ENCODE measurements around the gene PARD3B. TPM values are rescaled to one million over a fixed set of nuclear protein-coding genes. Genes with fewer than 3 reads are reported as not detected.

Gene PARD3B
- total and polyA plus RNA-seq, 2 of the 4 experiments (the other 2 are of a cell fraction): 3.3 to 15.6 TPM

DNA sequence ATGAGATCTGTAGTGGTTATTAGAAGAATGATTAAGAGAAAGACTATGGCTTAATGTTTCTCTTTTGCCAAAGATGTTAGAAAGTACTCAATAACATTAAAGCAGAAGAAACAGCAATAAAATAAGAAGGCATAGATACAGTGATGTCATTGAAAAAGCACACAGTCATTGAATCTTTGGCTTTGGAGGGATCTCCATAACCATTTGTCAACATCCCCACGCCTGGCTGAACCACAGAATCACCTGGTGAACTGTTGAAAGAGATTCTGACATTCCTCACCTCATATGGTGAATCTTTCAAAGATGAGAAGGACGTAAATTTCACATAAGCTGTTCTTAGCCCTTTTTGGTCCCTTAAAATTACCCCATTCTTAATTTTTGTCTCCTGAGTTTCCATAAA is 812.5 kb downstream of the PARD3B start:
- ChIA-PET CTCF (no interaction called here), POLR2A (ENCODE audit: unreplicated experiment) (no interaction called here)
- H2BK5ac ChIP-seq (ENCODE audit: low read depth, low read length, poor library complexity, severe bottlenecking): no peak overlapping the region
- no peak overlapping the region for H3K56ac ChIP-seq (ENCODE audit: extremely low read depth, insufficient read depth, low read length)
- no peaks in the 10 kb centered on the region for H3K36me3 ChIP-seq (ENCODE audit: control insufficient read depth, insufficient read depth, low read length)
- H2AK9ac ChIP-seq (replicated peaks; ENCODE audit: low read depth, low read length, poor library complexity): no peak overlapping the region
- H3K23ac ChIP-seq (ENCODE audit: low read depth, low read length): no peak overlapping the region
- TF ChIP-seq RFX5 (IDR thresholded peaks at IDR 0.05; ENCODE audit: low read depth, low read length): no peak
- TF ChIP-seq RAD21 (IDR thresholded peaks at IDR 0.05; ENCODE audit: low read length): no peak
- TF ChIP-seq POLR2A (IDR thresholded peaks at IDR 0.05; ENCODE audit: low read depth, low read length): no peak
- no peak for TF ChIP-seq CEBPB (IDR thresholded peaks at IDR 0.05; ENCODE audit: low read depth, low read length)
- TF ChIP-seq SMC3 (IDR thresholded peaks at IDR 0.05; ENCODE audit: low read depth, low read length): no peak
- TF ChIP-seq CHD1 (IDR thresholded peaks at IDR 0.05; ENCODE audit: low read depth, low read length): no peak
- TF ChIP-seq MAFK (IDR thresholded peaks at IDR 0.05; ENCODE audit: low read depth, low read length): no peak
- no peak for TF ChIP-seq MAZ (IDR thresholded peaks at IDR 0.05; ENCODE audit: borderline replicate concordance, low read depth, low read length)
- TF ChIP-seq, protein P1, sequence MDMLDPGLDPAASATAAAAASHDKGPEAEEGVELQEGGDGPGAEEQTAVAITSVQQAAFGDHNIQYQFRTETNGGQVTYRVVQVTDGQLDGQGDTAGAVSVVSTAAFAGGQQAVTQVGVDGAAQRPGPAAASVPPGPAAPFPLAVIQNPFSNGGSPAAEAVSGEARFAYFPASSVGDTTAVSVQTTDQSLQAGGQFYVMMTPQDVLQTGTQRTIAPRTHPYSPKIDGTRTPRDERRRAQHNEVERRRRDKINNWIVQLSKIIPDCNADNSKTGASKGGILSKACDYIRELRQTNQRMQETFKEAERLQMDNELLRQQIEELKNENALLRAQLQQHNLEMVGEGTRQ (IDR thresholded peaks at IDR 0.05; ENCODE audit: low read depth, low read length): no peak
- TF ChIP-seq BHLHE40 (IDR thresholded peaks at IDR 0.05; ENCODE audit: low read depth, low read length): no peak
- TF ChIP-seq MXI1 (IDR thresholded peaks at IDR 0.05; ENCODE audit: borderline replicate concordance, low read depth, low read length): no peak
- no peak for TF ChIP-seq FOS (IDR thresholded peaks at IDR 0.05; ENCODE audit: low read depth, low read length)
- no peak for TF ChIP-seq RCOR1 (IDR thresholded peaks at IDR 0.05; ENCODE audit: insufficient replicate concordance, low read length)
- TF ChIP-seq NFE2L2 (IDR thresholded peaks at IDR 0.05; ENCODE audit: low read depth, low read length): no peak
- TF ChIP-seq, protein P2, sequence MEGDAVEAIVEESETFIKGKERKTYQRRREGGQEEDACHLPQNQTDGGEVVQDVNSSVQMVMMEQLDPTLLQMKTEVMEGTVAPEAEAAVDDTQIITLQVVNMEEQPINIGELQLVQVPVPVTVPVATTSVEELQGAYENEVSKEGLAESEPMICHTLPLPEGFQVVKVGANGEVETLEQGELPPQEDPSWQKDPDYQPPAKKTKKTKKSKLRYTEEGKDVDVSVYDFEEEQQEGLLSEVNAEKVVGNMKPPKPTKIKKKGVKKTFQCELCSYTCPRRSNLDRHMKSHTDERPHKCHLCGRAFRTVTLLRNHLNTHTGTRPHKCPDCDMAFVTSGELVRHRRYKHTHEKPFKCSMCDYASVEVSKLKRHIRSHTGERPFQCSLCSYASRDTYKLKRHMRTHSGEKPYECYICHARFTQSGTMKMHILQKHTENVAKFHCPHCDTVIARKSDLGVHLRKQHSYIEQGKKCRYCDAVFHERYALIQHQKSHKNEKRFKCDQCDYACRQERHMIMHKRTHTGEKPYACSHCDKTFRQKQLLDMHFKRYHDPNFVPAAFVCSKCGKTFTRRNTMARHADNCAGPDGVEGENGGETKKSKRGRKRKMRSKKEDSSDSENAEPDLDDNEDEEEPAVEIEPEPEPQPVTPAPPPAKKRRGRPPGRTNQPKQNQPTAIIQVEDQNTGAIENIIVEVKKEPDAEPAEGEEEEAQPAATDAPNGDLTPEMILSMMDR (conservative IDR thresholded peaks at IDR 0.05; ENCODE audit: low read depth, low read length): no peak
- TF ChIP-seq, protein P3, sequence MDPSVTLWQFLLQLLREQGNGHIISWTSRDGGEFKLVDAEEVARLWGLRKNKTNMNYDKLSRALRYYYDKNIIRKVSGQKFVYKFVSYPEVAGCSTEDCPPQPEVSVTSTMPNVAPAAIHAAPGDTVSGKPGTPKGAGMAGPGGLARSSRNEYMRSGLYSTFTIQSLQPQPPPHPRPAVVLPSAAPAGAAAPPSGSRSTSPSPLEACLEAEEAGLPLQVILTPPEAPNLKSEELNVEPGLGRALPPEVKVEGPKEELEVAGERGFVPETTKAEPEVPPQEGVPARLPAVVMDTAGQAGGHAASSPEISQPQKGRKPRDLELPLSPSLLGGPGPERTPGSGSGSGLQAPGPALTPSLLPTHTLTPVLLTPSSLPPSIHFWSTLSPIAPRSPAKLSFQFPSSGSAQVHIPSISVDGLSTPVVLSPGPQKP (IDR thresholded peaks at IDR 0.05; ENCODE audit: borderline replicate concordance, low read depth, low read length): no peak
- H2AFZ ChIP-seq (replicated peaks; ENCODE audit: low read length, poor library complexity): no peak overlapping the region
- BruUV-seq (replicated peaks): no TSS peak
- H3K9me1 ChIP-seq (ENCODE audit: insufficient read depth, low read length): no peaks in the 10 kb centered on the region
- no peak overlapping the region for H3K4ac ChIP-seq (ENCODE audit: low read depth, low read length)
- H3K9ac ChIP-seq (ENCODE audit: low read depth, low read length): no peak overlapping the region
- H2BK20ac ChIP-seq (ENCODE audit: low read depth, low read length): no peak overlapping the region
- H2BK120ac ChIP-seq (ENCODE audit: low read depth, low read length): no peak overlapping the region
- DNase-seq (no peak), ATAC-seq (ENCODE audit: low read depth) (no peak)
- H3K9me3 ChIP-seq (ENCODE audit: control insufficient read depth, insufficient read depth, low read length): no peaks in the 10 kb centered on the region
- H4K91ac ChIP-seq (ENCODE audit: insufficient read depth, low read depth, low read length): no peak overlapping the region
- H3K79me1 ChIP-seq (ENCODE audit: low read depth in 1 of 2, low read length in 2 of 2): no peaks in the 10 kb centered on the region
- H3K18ac ChIP-seq (ENCODE audit: low read depth, low read length): no peak overlapping the region
- H3K4me3 ChIP-seq (ENCODE audit: insufficient read depth, low read depth, low read length): no peak overlapping the region
- H3K4me1 ChIP-seq (ENCODE audit: control insufficient read depth, insufficient read depth, low read length): no peaks in the 10 kb centered on the region
- H2BK15ac ChIP-seq (ENCODE audit: low read depth, low read length): no peak overlapping the region
- H4K8ac ChIP-seq (ENCODE audit: low read depth in 2 of 2, low read length in 2 of 2): no peak overlapping the region
- no peak overlapping the region for H4K5ac ChIP-seq (ENCODE audit: low read depth, low read length)
- H3K27ac ChIP-seq (ENCODE audit: insufficient read depth, low read length): no peak overlapping the region
- dilution Hi-C loops (cut with HindIII; ENCODE audit: low sequenced_read_pairs, unreplicated experiment): no loop called here
- no peaks in the 10 kb centered on the region for H4K20me1 ChIP-seq (ENCODE audit: insufficient read depth, low read length)
- H3K4me2 ChIP-seq (ENCODE audit: low read depth, low read length): no peak overlapping the region
- intact Hi-C loops (cut with micrococcal nuclease): no loop called here
- in situ Hi-C loops (cut with MboI; ENCODE audit: low sequenced_read_pairs): no loop called here
- WGBS, 2 experiments (ENCODE audit: extremely low coverage in 2 of 2, insufficient read length in 1 of 2): no CpG with 5 or more reads among the region's 2 CpGs
- no peak overlapping the region for H3K14ac ChIP-seq (replicated peaks; ENCODE audit: low read depth, low read length)
- no peak overlapping the region for H2AK5ac ChIP-seq (ENCODE audit: low read depth, low read length)
- no peaks in the 10 kb centered on the region for H3K27me3 ChIP-seq (ENCODE audit: control insufficient read depth, insufficient read depth, low read length)
